Endodermal cell (in vitro differentiated cells): ENCODE data around the gene CDH18. TPM values are rescaled to one million over a fixed set of nuclear protein-coding genes. Genes with fewer than 3 reads are reported as not detected.

Experiments
- DNase-seq: peaks from one replicate; pipeline ENCODE4 v3.0.0-alpha.2; 2017
- H3K27ac ChIP-seq: 2 replicates; pipeline ENCODE4 v1.5.1; 2013; ENCODE audit warnings: mild to moderate bottlenecking, low read depth, low read length, moderate library complexity
- H3K27me3 ChIP-seq: 2 replicates; pipeline ENCODE4 v1.6.1; 2013; ENCODE audit warnings: mild to moderate bottlenecking, low read length, moderate library complexity; ENCODE audit not compliant: insufficient read depth, control insufficient read depth, poor library complexity, severe bottlenecking
- H3K36me3 ChIP-seq: 2 replicates; pipeline ENCODE4 v1.7.0; 2013; ENCODE audit warnings: mild to moderate bottlenecking, low read length, moderate library complexity; ENCODE audit not compliant: control insufficient read depth, insufficient read depth
- H3K4me1 ChIP-seq: one replicate; pipeline ENCODE4 v1.7.0; 2013; ENCODE audit warnings: low read length; ENCODE audit not compliant: control insufficient read depth, insufficient read depth
- H3K4me3 ChIP-seq: 2 replicates; pipeline ENCODE4 v1.5.1; 2013; ENCODE audit warnings: mild to moderate bottlenecking, low read length, moderate library complexity
- H3K9ac ChIP-seq: 2 replicates; pipeline ENCODE4 v1.6.1; 2013; ENCODE audit warnings: mild to moderate bottlenecking, low read length, moderate library complexity; ENCODE audit not compliant: poor library complexity, severe bottlenecking; ENCODE audit errors: extremely low read depth
- H3K9me3 ChIP-seq: 2 replicates; pipeline ENCODE4 v1.6.1; 2013; ENCODE audit warnings: mild to moderate bottlenecking, low read length, moderate library complexity; ENCODE audit not compliant: control insufficient read depth
- H3K27ac Mint-ChIP-seq: 2 replicates; pipeline ENCODE4 v1.8.0; 2020; ENCODE audit warnings: mixed read lengths
- H3K27me3 Mint-ChIP-seq: 2 replicates; pipeline ENCODE4 v1.8.0; 2021; ENCODE audit warnings: mild to moderate bottlenecking, mixed read lengths; ENCODE audit not compliant: insufficient read depth
- H3K36me3 Mint-ChIP-seq: 2 replicates; pipeline ENCODE4 v1.8.0; 2020; ENCODE audit warnings: low read depth, mixed read lengths
- H3K4me1 Mint-ChIP-seq: 2 replicates; pipeline ENCODE4 v1.8.0; 2020; ENCODE audit warnings: mixed read lengths
- H3K4me3 Mint-ChIP-seq: 2 replicates; pipeline ENCODE4 v1.8.0; 2020; ENCODE audit warnings: mild to moderate bottlenecking, moderate library complexity, mixed read lengths
- H3K9me3 Mint-ChIP-seq: 2 replicates; pipeline ENCODE4 v1.8.0; 2020; ENCODE audit warnings: mild to moderate bottlenecking, mixed read lengths
- CTCF ChIP-seq: fragments of 200-600 bp; sonication (generic); conservative IDR thresholded peaks from 2 replicates; pipeline ENCODE4 v1.5.0; 2021; ENCODE audit warnings: antibody characterized with exemption, mild to moderate bottlenecking
- WGBS, 2 experiments: methylation state at CpG; one replicate each; pipeline versions ENCODE4 v1.1.5 to v1.1.7; 2013; ENCODE audit warnings: missing lambda C conversion rate in 2 of 2, mixed read lengths in 1 of 2; ENCODE audit not compliant: insufficient coverage in 1 of 2, insufficient read length in 1 of 2; 5-methylcytosine and 5-hydroxymethylcytosine counted together
- total RNA-seq, 2 donors: library from RNA; stranded (reverse); fragmentation: NEBNext Ultra II Directional in 1 of 2; extraction: Animal tissue kit (Norgen Biotek cat#: 25700) in 1 of 2; gene quantifications; 2 replicates in 1 of 2; 3 replicates in 1 of 2; pipeline ENCODE4 v1.2.1, GENCODE V29; 2021

The CDH18 gene
- total RNA-seq, 2 donors from 2014 or later = 0.22 TPM; not detected in 1

GRCh38 chr5:19874811-19875210 lies 113.2 kb downstream of the CDH18 start:
- WGBS, 2 experiments = 100% methylated on average over 1 of the region's 1 CpG; no CpG with 5 or more reads in 1 of the 2 experiments
- no peak overlapping the region for H3K27ac ChIP-seq
- no peaks in the 10 kb centered on the region for H3K36me3 Mint-ChIP-seq
- H3K9ac ChIP-seq = no peak overlapping the region
- TF ChIP-seq CTCF = no peak
- no peak overlapping the region for H3K4me3 Mint-ChIP-seq
- no peak overlapping the region for H3K4me3 ChIP-seq
- no peak overlapping the region for H3K27ac Mint-ChIP-seq
- peaks cover 20% of the 10 kb centered on the region for H3K9me3 ChIP-seq
- H3K9me3 Mint-ChIP-seq = peaks cover 10% of the 10 kb centered on the region
- no peaks in the 10 kb centered on the region for H3K36me3 ChIP-seq
- H3K27me3 Mint-ChIP-seq = peaks cover 3% of the 10 kb centered on the region
- peaks cover 3% of the 10 kb centered on the region for H3K4me1 ChIP-seq
- no peaks in the 10 kb centered on the region for H3K27me3 ChIP-seq
- peaks cover 14% of the 10 kb centered on the region for H3K4me1 Mint-ChIP-seq
- DNase-seq = no peak

GRCh38 chr5:19866090-19866450 lies 121.9 kb downstream of the CDH18 start:
- Mint-ChIP-seq H3K27me3 (no peaks in the 10 kb centered on the region), H3K4me1 (no peaks in the 10 kb centered on the region), H3K27ac (no peak overlapping the region), H3K9me3 (no peaks in the 10 kb centered on the region), H3K36me3 (no peaks in the 10 kb centered on the region), H3K4me3 (no peak overlapping the region)
- H3K4me3 ChIP-seq = no peak overlapping the region
- WGBS, 2 experiments = 94 to 100% methylated on average over 1 to 2 of the region's 2 CpGs
- H3K36me3 ChIP-seq = no peaks in the 10 kb centered on the region
- no peak for DNase-seq
- H3K9ac ChIP-seq = no peak overlapping the region
- no peaks in the 10 kb centered on the region for H3K4me1 ChIP-seq
- no peak for TF ChIP-seq CTCF
- H3K27ac ChIP-seq = no peak overlapping the region
- no peaks in the 10 kb centered on the region for H3K9me3 ChIP-seq
- H3K27me3 ChIP-seq = no peaks in the 10 kb centered on the region

DNA sequence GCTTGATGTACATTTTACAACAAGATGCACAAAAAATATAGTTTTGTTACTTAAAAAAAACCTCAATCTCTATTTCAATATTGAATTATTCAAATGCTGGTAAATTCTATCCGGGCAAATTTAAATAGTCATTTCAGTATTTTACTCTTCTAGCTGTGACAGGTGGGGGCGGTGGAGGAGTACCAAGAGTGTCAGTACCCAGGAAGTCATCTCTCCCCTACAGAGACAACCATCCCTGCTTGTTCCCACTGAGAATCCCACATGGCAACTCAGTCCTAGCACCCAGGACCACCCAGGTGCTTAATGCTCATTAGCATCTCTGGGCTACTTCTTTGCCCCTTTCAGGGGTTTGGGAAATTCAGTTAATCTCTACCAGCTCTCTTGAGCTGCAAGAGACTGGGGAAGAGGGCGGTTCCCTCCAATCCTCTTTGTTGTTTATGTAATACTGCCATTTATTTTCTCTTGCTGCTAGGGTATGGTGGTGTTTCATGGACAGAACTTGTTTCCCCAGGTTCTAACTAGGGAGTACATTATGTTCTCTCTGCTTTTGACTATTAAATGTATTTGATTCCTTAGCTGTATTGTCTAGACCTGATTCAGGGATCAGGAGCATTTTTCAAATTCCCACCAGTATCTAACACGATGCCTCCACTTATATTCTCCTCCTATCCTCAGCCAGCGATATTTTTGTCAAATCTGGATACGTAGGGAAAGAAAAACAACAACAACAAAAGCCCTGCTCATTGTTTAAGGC lies 122.5 kb downstream of the CDH18 start:
- Mint-ChIP-seq H3K9me3 (no peaks in the 10 kb centered on the region), H3K27ac (no peak overlapping the region), H3K4me1 (no peaks in the 10 kb centered on the region), H3K27me3 (no peaks in the 10 kb centered on the region), H3K4me3 (no peak overlapping the region), H3K36me3 (no peaks in the 10 kb centered on the region)
- Histone ChIP-seq H3K4me1 (no peaks in the 10 kb centered on the region), H3K27ac (no peak overlapping the region), H3K9ac (no peak overlapping the region), H3K27me3 (no peaks in the 10 kb centered on the region), H3K4me3 (no peak overlapping the region), H3K9me3 (no peaks in the 10 kb centered on the region), H3K36me3 (no peaks in the 10 kb centered on the region)
- DNase-seq = no peak
- no peak for TF ChIP-seq CTCF
- 82 to 100% methylated on average over 1 to 6 of the region's 6 CpGs for WGBS, 2 experiments
